Measurements from ENCODE around the gene SLC12A7.

- no peak for TF ChIP-seq CTCF (IDR thresholded peaks at IDR 0.05)
- no peak for TF ChIP-seq POLR2A (IDR thresholded peaks at IDR 0.05)
These were observed 42.2 kb downstream of the SLC12A7 start for GRCh38 chr5:1069720-1070088.
